Suppressor macrophage (primary cell): ENCODE measurements around the gene APCDD1.

Experiments used
- DNase-seq, 4 experiments: peaks; one replicate each; pipeline ENCODE4 v3.0.0-alpha.2; 2020 to 2022
- total RNA-seq, 17 experiments: gene quantifications; one replicate each; lab custom pipeline; 2026; ENCODE audit warnings: mixed read lengths in 6 of 17, inconsistent platforms in 3 of 17; lab: John Stamatoyannopoulos, UW

APCDD1 gene
- total RNA-seq = 0 to 2.1 (median 0.46) reads per million in 17 experiments

DNA sequence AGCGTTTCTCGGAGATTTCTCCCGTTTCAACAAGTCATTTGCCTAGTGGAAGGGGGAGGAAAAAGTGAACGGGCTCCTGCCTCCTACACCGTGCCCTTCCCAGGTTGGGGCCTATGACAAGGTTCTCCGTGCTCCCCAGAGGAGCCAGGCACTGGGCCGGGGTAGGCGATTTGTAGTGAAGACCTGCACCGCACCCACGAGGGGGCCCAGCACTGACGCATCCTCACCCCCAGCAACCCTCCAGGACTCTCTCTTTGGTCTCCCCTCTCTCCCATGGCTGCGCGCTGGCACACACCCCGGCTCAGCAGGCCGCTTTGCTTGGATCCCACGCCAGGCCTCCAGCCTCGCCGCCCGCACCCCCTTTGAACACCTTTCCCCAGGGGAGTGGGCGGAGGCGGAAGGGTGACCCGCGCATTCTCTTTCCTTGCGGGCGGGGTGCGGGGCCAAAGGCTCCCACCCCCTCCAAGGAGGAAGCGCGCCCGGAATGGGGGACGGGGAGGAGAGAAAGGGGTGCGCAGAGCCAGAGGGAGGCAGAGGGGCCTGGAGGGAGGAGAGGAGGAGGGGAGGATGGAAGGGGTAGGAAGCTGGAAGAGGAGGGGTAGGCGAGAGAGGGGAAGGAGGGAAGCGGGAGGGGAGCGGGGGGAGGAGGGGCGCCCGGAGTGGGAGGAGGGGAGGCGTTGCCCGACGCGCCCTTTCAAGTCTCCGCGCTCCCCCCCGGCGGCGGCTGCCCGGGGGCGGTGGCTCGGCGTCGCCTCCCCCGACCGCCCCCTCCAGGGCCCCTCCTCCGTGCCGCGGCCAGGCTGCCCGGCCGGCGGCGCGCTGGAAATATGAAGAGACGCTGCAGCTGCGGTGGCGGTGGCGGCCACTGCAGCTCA, at the start of gene APCDD1:
APCDD1 (plus strand) TSS at position 830 of the 875 bp plus-strand sequence. CDS start 347 bp downstream, outside the sequence.
- peak in 2 of 4 experiments; percentile 50 to 69 for DNase-seq

DNA sequence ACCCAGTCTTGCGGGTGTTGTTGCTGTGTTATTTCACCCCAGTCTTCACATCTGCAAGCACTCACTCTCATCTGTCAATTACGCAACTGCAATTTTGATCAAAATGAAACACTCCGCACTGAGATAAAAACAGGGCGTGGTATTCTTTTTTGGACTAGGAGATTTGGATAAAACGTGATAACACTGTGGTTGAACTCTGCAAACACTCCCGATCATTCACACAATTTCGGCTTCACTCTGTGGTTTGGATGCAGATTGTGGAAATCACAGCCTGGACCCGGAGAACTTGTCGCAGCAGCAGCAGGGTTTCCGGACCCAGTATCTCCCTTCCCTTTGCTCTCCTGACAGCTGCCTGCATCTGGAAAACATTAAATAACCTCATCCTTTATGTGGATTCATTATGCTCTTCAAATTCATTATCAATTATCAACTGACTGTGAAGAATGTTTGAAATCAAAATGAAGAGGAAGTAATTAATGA, 49.4 kb upstream of the APCDD1 start:
- no peak for DNase-seq

DNA sequence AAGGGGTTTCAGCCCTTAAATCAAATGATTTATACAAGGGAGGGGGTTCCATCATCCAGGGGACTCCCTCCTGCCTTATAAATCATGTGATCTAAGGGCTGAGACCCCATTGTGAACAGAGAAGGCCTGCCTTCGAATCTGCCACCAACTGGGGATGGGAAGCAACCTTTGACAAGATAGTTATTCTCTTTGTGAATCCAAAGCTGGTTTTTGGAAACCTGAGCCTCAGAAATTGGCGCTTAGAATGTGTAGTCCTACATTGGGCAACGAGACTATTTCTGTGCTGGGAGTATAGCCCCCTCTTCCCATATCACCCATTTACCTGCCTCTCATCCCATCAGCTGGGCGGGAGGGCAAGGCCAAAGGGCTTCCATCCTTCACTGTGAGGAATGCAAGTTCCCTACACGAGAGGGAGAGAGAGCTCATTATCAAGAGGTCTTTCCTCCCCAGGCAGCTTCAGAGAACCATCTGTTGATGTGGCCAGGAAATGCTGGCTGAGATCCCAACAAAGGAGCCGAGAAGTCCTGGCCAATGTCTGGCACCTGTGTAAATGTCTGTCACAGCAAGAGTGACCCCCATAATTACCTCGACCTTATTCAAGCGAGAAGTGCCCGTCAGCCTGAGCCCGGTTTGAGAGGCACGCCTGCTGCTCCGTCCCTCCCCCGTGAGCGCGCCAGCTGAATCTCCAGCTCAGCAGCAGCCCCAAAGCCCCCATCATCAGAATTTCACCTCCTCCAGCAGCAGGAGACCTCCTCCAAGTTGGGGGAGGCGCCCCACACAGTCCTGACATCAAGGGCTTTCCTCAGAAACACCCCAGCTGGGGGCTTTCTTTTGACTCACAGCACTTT, 48.4 kb upstream of the APCDD1 start:
- no peak for DNase-seq

DNA sequence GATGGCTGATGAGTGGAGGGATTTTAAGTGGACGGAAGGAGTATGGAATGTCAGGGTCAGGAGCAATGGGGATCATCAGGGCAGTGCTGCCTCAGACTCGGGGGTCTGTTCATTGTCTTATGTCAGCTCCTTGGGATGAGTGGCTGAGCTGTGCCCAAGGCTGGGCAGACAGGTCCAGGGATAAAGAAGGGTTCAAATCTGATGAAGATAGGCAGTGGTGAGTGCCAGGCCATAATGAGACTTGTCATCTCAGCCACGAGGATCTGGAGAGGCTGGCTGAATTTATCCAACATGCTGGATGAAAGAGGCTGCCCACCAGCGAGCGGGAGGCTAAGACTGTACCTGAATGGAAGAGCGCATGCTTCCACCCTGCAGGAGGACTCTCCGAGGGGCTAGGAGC, 46.3 kb upstream of the APCDD1 start:
- DNase-seq = no peak

DNA sequence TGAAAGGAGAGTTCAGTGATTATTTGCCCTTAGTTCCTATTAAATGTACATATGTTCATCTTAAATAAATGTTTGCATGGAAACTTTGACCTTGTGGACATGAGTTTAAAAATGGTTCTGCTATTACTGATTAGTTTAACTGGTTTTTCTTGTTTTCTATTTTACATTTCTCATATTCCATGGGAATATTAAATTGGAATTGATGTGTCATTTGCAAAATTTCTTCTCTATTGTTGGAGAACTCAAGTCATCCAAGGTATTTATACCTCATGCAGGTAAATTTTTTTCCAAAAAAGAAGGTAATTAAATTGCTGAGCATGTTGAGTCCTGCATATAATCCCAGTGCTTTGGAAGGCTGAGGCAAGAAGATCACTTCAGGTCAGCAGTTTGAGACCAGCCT, 45.4 kb upstream of the APCDD1 start:
- DNase-seq = no peak

DNA sequence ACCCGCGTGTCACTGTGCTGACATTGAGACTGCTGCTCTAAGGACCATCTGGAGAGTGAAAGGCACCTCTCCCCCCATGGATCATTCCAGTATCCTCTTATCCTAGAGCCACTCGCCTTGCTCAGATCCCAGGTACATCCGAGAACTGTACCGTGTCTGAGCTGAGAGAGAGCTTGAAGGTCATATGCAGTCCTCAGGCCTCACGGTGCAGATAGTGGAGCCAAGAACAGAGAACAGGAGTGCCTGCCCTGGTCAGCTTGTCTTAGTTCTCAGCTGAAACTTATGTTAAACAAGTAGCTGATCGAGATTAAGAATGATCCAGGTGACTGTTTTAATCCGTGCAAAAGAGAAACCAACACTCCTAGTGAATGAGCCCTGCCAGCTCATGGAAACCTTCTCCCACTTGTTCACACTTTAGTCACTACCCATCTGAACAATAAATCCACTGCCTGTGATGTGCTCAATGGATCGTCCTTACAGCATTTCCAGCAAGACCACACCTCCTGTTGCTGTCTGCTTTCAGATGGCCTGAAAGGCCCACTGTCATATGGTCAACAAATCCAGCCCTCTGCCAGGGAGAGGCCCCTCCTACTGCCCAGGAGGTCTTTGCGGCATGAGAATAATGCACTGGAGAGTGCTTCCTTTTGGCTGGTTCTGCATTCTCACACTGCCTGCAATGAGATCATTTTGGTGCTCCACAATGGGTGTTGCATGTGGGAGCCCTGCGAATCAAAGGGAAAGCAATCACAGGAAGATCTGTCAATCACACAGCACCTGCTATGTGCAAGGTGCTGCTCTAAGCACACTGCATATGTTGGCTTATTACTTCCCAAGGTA, 43.7 kb upstream of the APCDD1 start:
- peak; percentile 15 to 41 (median 39) for DNase-seq

DNA sequence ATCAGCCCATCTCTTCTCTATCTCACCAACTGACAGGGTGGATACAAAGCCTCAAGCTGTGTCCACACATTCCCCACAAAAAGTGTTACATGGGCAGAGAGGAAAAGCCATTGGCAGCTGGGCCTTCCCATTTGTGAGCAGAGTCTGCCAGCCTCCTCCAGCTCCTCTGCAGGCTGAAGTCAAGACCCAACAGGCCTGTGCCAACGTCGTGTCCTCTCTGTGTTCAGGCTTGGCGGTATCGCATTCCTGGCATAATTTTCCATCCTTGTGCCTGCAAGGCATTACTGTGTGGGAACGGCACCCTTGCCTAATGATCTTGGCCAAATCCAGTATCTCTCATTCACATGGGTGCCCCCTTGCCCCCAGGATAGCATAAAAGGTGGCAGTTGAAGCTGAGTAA, 41.5 kb upstream of the APCDD1 start:
- DNase-seq = no peak

DNA sequence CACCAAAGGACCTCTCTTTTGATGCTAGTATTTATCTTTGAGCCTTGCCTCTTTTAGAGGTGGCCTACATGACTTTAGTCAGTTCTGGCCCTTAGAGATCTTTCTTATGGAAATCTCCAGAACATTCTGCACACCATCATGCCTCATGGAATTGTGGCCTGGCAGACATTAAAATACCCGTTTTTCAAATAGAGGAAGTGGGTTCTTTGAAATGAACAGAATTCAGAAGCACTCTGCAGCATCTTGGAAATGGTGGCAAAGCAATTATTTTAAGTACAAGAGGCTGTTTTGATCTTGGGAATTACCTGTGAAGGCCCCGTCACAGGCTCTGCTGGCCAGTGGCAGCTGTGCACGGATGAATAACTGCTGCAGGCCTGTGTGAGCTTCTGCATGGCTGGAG, 40.7 kb upstream of the APCDD1 start:
- no peak for DNase-seq

DNA sequence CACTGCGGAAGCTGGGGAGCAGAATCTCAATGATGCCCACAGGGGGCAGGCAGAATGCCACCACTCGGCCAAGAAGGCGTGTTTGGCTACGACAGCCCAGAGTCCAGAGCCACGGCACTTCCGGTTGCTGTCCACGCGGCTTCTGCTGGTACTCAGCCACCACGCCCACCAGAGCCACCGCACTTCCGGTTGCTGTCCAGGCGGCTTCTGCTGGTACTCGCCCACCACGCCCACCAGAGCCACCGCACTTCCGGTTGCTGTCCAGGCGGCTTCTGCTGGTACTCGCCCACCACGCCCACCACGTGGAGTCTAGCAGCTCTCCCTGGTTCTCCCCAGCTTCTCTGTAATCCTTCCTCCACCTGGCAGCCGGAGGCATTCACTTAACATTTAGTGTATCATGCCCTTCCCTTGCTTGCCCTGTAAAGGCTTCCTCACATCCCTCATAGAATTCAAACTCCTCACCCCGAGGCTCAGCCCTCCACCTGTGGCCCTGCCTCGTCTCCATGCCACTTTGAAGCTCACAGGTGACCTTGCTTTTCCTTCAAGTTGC, 40.1 kb upstream of the APCDD1 start:
- no peak for DNase-seq

DNA sequence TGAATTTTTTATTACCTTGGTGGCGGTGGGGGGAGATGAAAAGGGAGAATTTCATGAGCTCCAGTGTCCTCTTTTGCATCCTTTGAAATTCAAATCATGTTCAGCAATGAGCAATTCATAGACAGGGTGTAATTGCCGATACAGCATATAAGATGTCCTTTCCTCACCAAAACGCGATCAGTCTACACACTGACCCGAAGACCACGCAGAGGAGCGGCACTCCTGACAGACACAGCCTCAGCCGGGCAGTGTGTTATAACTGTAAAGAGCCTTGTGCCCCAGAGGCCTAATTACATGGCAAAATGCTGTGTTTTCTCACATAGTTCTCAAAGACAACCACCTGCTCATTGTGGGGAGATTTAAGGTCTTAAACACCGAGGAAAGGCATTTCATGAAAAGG, 38.4 kb upstream of the APCDD1 start:
- DNase-seq = no peak

DNA sequence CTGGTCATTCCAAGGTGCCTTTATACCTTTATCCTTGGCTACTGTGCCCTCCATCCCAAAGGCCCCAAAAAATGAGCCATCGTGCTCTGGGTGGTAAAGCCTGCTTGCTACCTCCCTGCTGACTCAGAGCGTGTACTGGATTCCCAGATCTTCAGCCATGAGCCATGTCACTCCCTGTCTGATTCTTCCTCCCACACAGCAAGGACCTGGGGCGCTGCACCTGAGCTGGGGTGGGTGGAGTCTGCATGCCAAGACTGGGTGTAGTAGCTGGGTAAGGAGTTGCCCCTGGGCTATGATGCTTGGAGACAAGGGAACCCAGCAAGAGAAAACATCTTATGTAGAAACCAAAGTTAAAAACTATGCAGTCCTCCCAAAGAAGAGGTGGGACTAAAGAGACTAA, 37.2 kb upstream of the APCDD1 start:
- DNase-seq = no peak

DNA sequence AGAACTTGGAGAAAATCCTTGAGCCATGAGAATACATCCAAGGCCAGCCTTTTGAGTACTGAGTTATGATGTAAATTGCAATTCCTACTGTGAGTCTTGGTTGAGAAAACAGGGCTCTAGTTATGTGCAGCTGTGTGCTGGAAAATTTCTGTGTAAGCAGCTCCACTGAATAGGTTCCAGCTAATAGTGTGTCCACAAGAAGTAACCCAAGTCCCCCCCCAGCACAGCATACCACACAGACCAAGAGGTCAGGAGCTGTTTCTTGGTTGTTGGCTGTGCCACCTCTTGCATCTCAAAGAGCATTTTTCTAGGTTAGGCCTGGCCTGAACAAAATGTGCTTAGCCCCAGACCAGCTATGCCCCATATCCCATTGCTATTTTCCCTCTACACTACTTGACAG, 36.8 kb upstream of the APCDD1 start:
- no peak for DNase-seq

DNA sequence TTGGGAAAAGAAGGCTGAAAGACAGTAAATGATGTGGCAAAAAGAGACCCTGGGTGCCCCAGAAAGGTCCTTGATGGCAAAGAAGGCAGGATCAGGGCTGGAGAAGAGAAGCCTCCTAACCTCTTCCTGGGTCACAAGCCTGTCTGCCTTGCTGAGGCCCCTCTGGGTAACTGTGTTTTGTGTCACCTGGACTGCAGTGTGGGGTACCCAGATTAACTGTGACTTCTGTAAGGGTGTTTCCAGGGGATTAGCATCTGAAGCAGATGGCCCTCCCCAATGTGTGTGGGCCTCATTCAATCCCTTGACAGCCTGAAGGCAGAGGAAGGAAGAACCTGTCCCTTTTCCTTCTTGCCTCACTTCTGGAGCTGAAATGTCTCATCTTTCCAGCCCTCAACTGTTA, 35.6 kb upstream of the APCDD1 start:
- no peak for DNase-seq

DNA sequence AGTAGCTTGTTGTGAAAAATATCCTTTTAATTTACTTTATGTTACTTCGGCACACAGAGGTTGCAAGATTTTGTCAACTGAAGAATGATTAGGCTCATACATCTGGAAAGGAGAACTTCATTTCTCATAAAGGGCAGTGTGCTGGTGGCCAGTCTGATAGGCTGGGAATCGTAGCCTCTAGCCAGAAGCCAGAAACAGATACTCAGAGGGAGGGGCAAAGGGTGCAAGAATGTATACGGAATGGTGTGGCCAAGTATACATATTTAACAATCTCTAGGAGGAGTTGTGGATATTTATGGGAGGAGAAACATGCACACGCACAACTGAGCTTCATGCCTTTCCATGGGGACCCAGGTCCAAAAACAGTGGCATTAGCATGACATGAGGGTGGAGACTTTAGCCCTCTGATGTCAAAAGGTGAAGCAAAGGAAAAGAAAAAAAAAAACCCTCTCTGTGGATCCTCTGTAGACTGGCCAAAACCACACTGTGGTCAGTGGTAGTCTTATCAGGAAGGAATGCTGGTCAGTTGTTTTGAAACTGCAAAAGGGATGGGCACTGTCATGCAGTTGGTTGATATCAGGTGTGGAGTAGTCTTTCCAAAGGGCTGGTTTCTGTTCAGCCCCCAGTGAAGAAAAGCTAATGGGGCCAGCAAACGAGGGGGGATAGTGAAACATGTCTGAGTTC, 34.9 kb upstream of the APCDD1 start:
- no peak for DNase-seq

DNA sequence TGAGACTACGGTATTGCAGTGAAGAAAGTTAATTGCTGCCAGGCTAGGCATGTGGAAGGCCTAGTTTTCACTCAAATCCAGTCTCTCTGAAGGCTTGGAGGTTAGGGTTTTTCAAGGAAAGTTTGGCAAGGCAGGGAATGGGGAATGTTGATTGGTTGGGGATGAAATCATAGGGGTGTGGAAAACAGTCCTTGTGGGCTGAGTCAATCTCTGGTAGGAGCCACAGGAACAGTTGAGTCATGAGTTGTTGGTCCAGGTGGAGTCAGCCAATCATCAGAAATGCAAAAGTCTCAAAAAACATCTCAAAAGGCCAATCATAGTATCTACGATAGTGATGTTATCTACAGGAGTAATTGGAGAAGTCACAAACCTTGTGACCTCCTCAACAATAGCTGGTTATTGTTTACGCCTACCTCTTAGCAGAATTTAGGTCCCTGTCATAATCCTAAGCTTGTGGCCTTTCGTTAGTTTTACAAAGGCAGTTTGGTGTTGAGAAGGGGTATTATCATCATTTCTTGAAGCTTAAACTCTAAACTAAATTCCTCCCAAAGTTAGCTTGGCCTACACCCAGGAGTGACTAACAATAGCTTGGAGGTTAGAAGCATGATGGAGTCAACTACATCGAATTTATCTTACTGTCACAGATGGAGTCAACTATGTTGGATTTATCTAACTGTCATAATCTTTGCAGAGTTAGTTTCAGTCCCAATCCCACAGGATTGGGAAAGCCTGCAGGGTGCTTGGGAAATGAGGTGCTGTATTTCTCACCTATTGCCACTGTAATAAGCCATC, 33.7 kb upstream of the APCDD1 start:
- DNase-seq = no peak

DNA sequence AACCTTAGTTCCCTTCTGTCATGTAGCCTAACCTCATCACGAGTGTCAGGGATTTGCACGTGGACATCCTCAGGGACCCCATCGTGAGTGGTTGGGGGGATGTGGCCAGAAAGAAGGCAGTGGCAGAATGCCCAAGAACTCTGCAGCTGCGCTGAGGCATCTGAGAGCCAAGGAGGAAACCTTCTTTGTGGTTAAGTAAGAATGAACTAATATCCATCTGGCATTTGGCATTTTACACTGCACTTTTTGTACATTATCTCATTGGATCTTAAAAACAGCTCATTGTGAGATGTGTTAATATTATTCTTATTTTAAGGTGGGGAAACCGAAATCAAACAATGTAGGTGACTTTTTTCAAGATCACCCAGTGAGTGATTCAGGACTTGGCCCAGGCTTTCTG, 32.6 kb upstream of the APCDD1 start:
- no peak for DNase-seq

DNA sequence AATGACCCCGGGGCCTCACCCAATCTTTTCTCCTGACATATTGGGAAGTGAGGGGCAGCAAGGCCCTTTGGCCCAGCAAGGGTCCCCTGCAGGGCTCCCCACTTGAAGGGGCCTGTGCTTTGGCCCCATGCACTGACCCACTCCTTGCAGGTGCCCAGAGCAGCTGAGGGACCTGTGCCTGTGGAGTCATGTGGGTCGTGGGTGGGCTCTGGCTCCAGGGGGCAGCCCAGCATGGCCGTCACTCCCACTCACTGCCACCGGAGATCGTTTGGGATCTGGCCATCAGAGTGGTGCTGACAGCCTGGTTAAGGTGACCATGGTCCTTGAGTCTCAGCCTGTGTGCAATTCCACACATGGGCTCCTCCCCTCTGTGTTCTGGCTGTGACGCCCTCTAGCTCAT, 31.7 kb upstream of the APCDD1 start:
- DNase-seq = no peak

DNA sequence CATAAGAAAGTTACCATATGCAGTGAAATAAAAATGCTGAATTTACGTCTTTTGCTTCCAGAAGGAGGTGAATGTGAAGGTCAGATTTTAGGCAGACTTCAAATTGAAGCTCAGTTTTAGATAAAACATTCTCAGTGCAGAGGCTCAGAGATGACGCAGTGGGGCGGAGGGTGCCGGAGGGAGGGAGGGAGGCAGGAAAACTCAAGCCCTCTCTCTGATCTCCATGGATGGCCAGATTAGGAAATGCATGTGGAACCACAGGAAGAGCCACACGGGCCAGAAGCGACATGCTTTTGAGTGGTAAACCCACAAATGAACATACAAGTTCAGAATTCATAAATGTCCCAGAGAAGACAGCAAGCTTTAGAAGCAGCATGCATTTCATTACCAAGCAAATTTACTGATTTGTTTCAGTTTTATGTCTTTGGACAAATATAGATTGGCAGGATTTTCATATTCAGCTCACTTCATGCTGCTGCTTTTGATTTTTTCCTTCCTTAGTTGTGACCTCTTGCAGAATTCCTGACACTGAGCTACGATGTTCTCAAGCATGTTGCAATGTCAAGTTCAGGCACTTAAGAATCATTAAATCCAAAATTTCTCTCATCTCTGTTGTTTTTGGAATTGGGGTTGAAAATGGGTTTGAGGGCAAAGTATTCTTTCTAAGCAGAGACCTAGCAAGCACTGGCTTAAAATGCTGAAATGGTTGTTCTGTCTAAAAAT, 29.7 kb upstream of the APCDD1 start:
- DNase-seq = no peak

DNA sequence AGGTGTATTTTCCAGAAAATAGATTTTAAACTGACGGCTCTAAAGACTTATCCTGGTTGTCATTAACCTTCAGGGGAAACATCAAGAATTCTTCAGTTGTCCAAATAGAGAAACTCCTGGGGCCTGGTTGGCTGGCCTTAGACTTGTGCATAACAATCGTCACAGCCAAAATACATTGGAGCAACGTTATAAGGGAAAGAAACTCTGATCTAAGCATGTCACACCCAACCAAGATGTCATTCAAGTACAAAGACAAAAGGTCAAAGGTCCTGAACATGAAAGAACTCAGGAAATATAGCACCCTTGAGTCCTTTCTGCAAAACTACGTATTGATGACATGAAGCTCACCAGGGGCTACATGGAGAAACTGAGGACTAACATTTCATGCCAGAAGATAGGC, 23.8 kb upstream of the APCDD1 start:
- DNase-seq = no peak

DNA sequence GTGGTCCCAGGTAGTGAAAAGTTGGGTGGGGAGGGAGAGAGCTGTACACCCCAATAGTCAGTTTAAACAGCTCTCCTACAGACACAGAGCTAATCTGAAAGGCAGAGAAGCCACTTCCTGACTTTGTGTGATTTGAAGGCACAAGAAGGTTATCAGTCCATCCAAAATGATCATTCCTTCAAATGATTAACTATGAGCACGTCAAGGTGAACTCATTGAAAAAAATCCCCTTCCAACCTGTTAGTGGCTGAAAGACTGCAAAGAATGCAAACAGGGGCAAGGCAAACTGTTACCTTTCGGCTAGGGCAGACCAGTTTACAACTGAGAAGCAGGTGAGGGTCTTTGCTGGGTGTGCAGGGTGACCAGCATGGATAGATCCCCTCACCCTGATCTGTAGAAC, 22.8 kb upstream of the APCDD1 start:
- no peak for DNase-seq
